Measurements from ENCODE around the gene MYO5A. TPM values are rescaled to one million over a fixed set of nuclear protein-coding genes. Genes with fewer than 3 reads are reported as not detected.

Gene MYO5A
- total and polyA plus RNA-seq, 2 donors (not counting 3 experiments of a cell fraction or from before 2014, with no cell fraction given) = 31.9 to 91.9 TPM

GRCh38 chr15:52506549-52506948, 22.1 kb downstream of the MYO5A start:
- Histone ChIP-seq H4K20me1 (replicated peaks; ENCODE audit: control insufficient read depth, extremely low read depth, insufficient read depth, low read length) (peaks cover 9% of the 10 kb centered on the region), H3K9me1 (replicated peaks; ENCODE audit: control insufficient read depth, extremely low read depth, insufficient read depth, low read length) (peaks cover 2% of the 10 kb centered on the region), H3K9ac (replicated peaks; ENCODE audit: extremely low read depth, insufficient read depth, low read length) (no peak overlapping the region), H3K36me3 (ENCODE audit: control insufficient read depth in 2 of 2, extremely low read depth in 1 of 2, insufficient read depth in 2 of 2, low read length in 2 of 2) (no peaks in the 10 kb centered on the region), H3K4me2 (ENCODE audit: insufficient read depth, low read length) (no peak overlapping the region), H3K9me3 (replicated peaks; ENCODE audit: control insufficient read depth, insufficient read depth, low read length) (no peaks in the 10 kb centered on the region), H3K4me1 (ENCODE audit: control insufficient read depth, extremely low read depth, insufficient read depth, low read length) (no peaks in the 10 kb centered on the region), H2AFZ (ENCODE audit: low read depth, low read length) (no peak overlapping the region), H3K4me3 (replicated peaks in 1 of 3; ENCODE audit: insufficient read depth in 1 of 3, low read depth in 1 of 3, low read length in 3 of 3) (no peak overlapping the region), H3K79me2 (ENCODE audit: control insufficient read depth, insufficient read depth, low read length) (peaks cover 95% of the 10 kb centered on the region), H3K27ac (ENCODE audit: insufficient read depth, low read depth, low read length) (no peak overlapping the region), H3K27me3 (ENCODE audit: control insufficient read depth in 2 of 2, insufficient read depth in 2 of 2, low read length in 2 of 2) (no peaks in the 10 kb centered on the region)
- ChIA-PET POLR2A (no interaction called here), CTCF (interaction anchor here (1.1 to 1.4 kb wide), 2 partner anchors 8 to 19 kb away, joined by 3 to 4 read pairs; no protein-coding TSS in a partner anchor)
- intact Hi-C loops (cut with micrococcal nuclease) = no loop called here
- DNase-seq (ENCODE audit: low read depth, low spot score) = no peak
- no TSS peak for BruUV-seq (replicated peaks)
- dilution Hi-C loops (cut with MboI; ENCODE audit: extremely low pct_ligation_motif_present, low sequenced_read_pairs) = no loop called here
- TF ChIP-seq POLR2AphosphoS5 (IDR thresholded peaks at IDR 0.05; ENCODE audit: insufficient read depth, low read depth, low read length) (no peak), GATA2 (IDR thresholded peaks at IDR 0.05; ENCODE audit: insufficient read depth, insufficient read length, low read depth, low read length) (no peak), CTCF (IDR thresholded peaks at IDR 0.05; ENCODE audit: extremely low read depth in 1 of 2, insufficient read depth in 1 of 2, low read depth in 1 of 2, low read length in 2 of 2) (no peak), FOS (IDR thresholded peaks at IDR 0.05; ENCODE audit: borderline replicate concordance, insufficient read depth, low read length) (no peak), MYC (IDR thresholded peaks at IDR 0.05; ENCODE audit: low read depth, low read length) (no peak), MAX (IDR thresholded peaks at IDR 0.05; ENCODE audit: insufficient read depth, insufficient read length) (no peak), JUN (IDR thresholded peaks at IDR 0.05; ENCODE audit: borderline replicate concordance, insufficient read depth, insufficient read length, low read depth) (no peak), EZH2 (IDR thresholded peaks at IDR 0.05; ENCODE audit: borderline replicate concordance, low read depth, low read length, severe bottlenecking) (no peak), POLR2A (IDR thresholded peaks at IDR 0.05; ENCODE audit: low read depth, low read length) (no peak)
- no peak for FAIRE-seq

Measured in endothelial cell of umbilical vein (primary cell).